ENCODE data around the gene HACL1.

The HACL1 gene

DNA sequence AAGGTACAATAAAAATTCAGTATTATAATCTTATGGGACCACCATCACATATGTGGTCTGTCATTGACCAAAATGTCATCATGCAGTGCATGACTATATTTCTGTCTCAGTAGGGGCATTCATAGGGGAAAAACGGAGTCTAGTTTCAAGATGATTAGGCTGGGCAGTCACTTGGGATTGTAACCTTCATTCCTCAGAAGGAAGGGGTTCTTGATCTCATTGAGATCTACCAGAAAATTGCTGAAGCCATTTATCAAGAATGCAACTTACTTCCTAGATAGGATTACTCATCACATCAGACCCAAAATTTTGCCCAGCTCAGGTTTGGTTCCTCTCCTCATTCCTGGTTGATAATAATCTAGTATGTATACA, 37.5 kb upstream of the HACL1 start (continued):
- TF ChIP-seq, protein P1, sequence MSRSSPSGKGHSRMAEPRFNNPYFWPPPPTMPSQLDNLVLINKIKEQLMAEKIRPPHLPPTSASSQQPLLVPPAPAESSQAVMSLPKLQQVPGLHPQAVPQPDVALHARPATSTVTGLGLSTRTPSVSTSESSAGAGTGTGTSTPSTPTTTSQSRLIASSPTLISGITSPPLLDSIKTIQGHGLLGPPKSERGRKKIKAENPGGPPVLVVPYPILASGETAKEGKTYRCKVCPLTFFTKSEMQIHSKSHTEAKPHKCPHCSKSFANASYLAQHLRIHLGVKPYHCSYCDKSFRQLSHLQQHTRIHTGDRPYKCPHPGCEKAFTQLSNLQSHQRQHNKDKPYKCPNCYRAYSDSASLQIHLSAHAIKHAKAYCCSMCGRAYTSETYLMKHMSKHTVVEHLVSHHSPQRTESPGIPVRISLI (tag by site-specific recombination; IDR thresholded peaks at IDR 0.05): no peak
- no peak for TF ChIP-seq GLIS1 (tag by site-specific recombination; IDR thresholded peaks at IDR 0.05)

DNA sequence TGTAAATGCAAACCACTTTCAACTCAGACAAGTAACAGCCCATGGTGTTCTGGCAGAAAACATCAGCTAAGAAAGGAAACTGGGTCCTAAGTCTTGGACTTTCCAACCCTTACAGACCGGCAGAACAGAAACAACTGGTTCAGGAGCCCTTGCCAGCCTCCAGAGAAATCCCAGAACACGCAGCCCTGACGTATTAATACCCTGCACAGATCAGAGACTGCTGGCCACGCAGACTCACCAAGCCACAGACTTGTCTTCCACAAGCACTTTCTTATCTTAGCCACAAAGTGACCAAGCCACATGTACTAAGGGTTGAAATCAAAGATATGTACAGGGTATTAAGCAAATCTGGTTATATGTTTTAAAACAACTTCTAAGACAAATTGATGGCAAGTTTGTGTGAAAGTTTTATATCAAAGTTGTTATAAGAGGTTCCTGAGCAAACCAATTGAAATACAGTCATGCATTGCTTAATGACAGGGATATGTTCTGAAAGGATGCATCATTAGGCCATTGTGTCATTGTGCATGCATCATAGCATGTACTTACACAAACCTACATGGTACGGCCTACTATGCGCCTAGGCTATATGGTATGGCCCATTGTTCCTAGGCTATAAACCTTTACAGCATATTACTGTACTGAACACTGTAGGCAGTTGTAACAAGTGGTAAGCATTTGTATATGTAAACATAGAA, 37.0 kb upstream of the HACL1 start:
- peaks cover 19% of the 10 kb centered on the region for H3K4me1 ChIP-seq (ENCODE audit: control insufficient read depth, insufficient read depth, low read length)
- H3K9me3 ChIP-seq (ENCODE audit: control insufficient read depth, insufficient read depth, low read depth, low read length): no peaks in the 10 kb centered on the region
- no peak overlapping the region for H3K27ac ChIP-seq (ENCODE audit: extremely low read depth, low read depth, low read length)
- ChIA-PET POLR2A (interaction anchor here (1.0 kb wide), 1 partner anchor 159 kb away, joined by 3 read pairs; no protein-coding TSS in a partner anchor), CTCF (interaction anchor here (0.6 kb wide), 1 partner anchor 11 kb away, joined by 4 read pairs; no protein-coding TSS in a partner anchor)
- H3K4me3 ChIP-seq (ENCODE audit: low read depth, low read length): no peak overlapping the region
- TF ChIP-seq, protein P2, sequence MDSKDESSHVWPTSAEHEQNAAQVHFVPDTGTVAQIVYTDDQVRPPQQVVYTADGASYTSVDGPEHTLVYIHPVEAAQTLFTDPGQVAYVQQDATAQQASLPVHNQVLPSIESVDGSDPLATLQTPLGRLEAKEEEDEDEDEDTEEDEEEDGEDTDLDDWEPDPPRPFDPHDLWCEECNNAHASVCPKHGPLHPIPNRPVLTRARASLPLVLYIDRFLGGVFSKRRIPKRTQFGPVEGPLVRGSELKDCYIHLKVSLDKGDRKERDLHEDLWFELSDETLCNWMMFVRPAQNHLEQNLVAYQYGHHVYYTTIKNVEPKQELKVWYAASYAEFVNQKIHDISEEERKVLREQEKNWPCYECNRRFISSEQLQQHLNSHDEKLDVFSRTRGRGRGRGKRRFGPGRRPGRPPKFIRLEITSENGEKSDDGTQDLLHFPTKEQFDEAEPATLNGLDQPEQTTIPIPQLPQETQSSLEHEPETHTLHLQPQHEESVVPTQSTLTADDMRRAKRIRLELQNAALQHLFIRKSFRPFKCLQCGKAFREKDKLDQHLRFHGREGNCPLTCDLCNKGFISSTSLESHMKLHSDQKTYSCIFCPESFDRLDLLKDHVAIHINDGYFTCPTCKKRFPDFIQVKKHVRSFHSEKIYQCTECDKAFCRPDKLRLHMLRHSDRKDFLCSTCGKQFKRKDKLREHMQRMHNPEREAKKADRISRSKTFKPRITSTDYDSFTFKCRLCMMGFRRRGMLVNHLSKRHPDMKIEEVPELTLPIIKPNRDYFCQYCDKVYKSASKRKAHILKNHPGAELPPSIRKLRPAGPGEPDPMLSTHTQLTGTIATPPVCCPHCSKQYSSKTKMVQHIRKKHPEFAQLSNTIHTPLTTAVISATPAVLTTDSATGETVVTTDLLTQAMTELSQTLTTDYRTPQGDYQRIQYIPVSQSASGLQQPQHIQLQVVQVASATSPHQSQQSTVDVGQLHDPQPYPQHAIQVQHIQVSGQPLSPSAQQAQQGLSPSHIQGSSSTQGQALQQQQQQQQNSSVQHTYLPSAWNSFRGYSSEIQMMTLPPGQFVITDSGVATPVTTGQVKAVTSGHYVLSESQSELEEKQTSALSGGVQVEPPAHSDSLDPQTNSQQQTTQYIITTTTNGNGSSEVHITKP (tag by site-specific recombination; IDR thresholded peaks at IDR 0.05): peak; percentile 24; the same call in 1 of the 2 replicates
- TF ChIP-seq ZNF274 (IDR thresholded peaks at IDR 0.05; ENCODE audit: low read length) (no peak), ZNF274 (tag by site-specific recombination; IDR thresholded peaks at IDR 0.05; ENCODE audit: borderline replicate concordance) (no peak)
- H3K36me3 ChIP-seq (ENCODE audit: control insufficient read depth in 2 of 2, insufficient read depth in 1 of 2, low read length in 2 of 2): no peaks in the 10 kb centered on the region

DNA sequence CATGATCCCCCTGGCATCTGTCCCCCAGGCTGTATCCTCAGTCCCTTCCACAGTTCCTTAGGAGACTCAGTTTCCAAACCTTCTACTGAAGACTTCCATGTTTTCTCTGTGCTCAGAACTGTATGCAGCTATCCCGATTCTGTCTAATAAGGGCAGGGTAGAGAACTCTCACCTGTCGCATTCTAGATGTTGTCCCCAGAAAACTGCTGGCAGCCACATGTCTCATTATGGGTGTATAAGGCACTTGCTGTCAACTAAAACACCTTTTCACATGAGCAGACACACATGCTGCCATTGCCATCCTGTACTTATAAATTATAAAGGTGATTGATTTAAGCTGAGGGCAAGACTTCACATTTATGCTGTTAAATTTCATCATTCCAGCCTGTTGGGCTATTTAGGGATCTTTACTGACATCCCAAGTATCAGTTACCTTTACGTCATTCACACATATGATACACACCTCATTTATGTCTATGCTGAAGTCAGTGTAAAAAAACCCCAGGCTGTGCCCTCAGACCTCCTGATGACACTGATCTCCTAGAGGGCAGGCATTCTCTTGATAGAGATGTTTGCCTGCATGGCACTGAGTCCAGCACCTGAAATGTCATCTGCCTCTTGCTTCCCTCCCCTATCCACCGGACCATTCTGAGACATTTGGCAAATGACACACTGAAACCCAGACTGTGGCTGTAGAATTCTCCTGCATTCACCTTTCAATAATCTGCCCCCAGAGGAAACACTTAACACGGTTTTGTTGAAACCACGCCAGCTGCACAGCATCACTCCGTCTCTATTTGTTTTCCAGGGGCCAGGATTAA, 36.0 kb upstream of the HACL1 start:
- POLR2A ChIA-PET: interaction anchor here (0.6 to 1.0 kb wide), 2 partner anchors 32 to 160 kb away, joined by 3 to 11 read pairs; no protein-coding TSS in a partner anchor
- CTCF ChIA-PET: interaction anchor here (1.3 kb wide), 1 partner anchor 9 kb away, joined by 3 read pairs; no protein-coding TSS in a partner anchor
- no peak overlapping the region for H3K27ac ChIP-seq (ENCODE audit: extremely low read depth, low read depth, low read length)
- H3K9me3 ChIP-seq (ENCODE audit: control insufficient read depth, insufficient read depth, low read depth, low read length): no peaks in the 10 kb centered on the region
- H3K4me1 ChIP-seq (ENCODE audit: control insufficient read depth, insufficient read depth, low read length): peaks cover 29% of the 10 kb centered on the region
- no peaks in the 10 kb centered on the region for H3K36me3 ChIP-seq (ENCODE audit: control insufficient read depth in 2 of 2, insufficient read depth in 1 of 2, low read length in 2 of 2)
- H3K4me3 ChIP-seq (ENCODE audit: low read depth, low read length): no peak overlapping the region
- TF ChIP-seq GFI1B (tag by site-specific recombination; IDR thresholded peaks at IDR 0.05): 0 out of 2 replicates have a peak, but pooled peaks have one; percentile 18
- no peak for TF ChIP-seq ZNF792 (tag by site-specific recombination; IDR thresholded peaks at IDR 0.05)
- TF ChIP-seq ZNF514 (tag by site-specific recombination; IDR thresholded peaks at IDR 0.05): no peak
- TF ChIP-seq, protein P3, sequence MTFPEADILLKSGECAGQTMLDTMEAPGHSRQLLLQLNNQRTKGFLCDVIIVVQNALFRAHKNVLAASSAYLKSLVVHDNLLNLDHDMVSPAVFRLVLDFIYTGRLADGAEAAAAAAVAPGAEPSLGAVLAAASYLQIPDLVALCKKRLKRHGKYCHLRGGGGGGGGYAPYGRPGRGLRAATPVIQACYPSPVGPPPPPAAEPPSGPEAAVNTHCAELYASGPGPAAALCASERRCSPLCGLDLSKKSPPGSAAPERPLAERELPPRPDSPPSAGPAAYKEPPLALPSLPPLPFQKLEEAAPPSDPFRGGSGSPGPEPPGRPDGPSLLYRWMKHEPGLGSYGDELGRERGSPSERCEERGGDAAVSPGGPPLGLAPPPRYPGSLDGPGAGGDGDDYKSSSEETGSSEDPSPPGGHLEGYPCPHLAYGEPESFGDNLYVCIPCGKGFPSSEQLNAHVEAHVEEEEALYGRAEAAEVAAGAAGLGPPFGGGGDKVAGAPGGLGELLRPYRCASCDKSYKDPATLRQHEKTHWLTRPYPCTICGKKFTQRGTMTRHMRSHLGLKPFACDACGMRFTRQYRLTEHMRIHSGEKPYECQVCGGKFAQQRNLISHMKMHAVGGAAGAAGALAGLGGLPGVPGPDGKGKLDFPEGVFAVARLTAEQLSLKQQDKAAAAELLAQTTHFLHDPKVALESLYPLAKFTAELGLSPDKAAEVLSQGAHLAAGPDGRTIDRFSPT (tag by site-specific recombination; IDR thresholded peaks at IDR 0.05): peak; percentile 48; the same call in 1 of the 2 replicates
- no peak for TF ChIP-seq ZNF777 (tag by site-specific recombination; IDR thresholded peaks at IDR 0.05; ENCODE audit: borderline replicate concordance)
- TF ChIP-seq ZFP41 (tag by site-specific recombination; IDR thresholded peaks at IDR 0.05; ENCODE audit: borderline replicate concordance): no peak
- TF ChIP-seq ZBTB17 (tag by site-specific recombination; IDR thresholded peaks at IDR 0.05): peak; percentile 36; the same call in 1 of the 2 replicates
- TF ChIP-seq SCRT2 (tag by site-specific recombination; IDR thresholded peaks at IDR 0.05): peak; percentile 92
- peak; percentile 22; the same call in 1 of the 2 replicates for TF ChIP-seq SP7 (tag by site-specific recombination; IDR thresholded peaks at IDR 0.05)
- TF ChIP-seq, protein P4, sequence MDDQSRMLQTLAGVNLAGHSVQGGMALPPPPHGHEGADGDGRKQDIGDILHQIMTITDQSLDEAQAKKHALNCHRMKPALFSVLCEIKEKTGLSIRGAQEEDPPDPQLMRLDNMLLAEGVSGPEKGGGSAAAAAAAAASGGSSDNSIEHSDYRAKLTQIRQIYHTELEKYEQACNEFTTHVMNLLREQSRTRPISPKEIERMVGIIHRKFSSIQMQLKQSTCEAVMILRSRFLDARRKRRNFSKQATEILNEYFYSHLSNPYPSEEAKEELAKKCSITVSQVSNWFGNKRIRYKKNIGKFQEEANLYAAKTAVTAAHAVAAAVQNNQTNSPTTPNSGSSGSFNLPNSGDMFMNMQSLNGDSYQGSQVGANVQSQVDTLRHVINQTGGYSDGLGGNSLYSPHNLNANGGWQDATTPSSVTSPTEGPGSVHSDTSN (CRISPR knock-in tag; IDR thresholded peaks at IDR 0.05): no peak
- TF ChIP-seq ZNF629 (tag by site-specific recombination; IDR thresholded peaks at IDR 0.05): peak; percentile 75
- no peak for TF ChIP-seq ZNF561 (tag by site-specific recombination; IDR thresholded peaks at IDR 0.05; ENCODE audit: borderline replicate concordance)
- TF ChIP-seq OSR2 (tag by site-specific recombination; IDR thresholded peaks at IDR 0.05): 0 out of 2 replicates have a peak, but pooled peaks have one; percentile 9
- TF ChIP-seq FEZF1 (tag by site-specific recombination; IDR thresholded peaks at IDR 0.05): 0 out of 2 replicates have a peak, but pooled peaks have one; percentile 43
- TF ChIP-seq, protein P5, sequence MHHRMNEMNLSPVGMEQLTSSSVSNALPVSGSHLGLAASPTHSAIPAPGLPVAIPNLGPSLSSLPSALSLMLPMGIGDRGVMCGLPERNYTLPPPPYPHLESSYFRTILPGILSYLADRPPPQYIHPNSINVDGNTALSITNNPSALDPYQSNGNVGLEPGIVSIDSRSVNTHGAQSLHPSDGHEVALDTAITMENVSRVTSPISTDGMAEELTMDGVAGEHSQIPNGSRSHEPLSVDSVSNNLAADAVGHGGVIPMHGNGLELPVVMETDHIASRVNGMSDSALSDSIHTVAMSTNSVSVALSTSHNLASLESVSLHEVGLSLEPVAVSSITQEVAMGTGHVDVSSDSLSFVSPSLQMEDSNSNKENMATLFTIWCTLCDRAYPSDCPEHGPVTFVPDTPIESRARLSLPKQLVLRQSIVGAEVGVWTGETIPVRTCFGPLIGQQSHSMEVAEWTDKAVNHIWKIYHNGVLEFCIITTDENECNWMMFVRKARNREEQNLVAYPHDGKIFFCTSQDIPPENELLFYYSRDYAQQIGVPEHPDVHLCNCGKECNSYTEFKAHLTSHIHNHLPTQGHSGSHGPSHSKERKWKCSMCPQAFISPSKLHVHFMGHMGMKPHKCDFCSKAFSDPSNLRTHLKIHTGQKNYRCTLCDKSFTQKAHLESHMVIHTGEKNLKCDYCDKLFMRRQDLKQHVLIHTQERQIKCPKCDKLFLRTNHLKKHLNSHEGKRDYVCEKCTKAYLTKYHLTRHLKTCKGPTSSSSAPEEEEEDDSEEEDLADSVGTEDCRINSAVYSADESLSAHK (tag by site-specific recombination; IDR thresholded peaks at IDR 0.05): peak; percentile 80

All from HEK293 (cell line).